PC-9 (cell line): ENCODE data around the gene GNG8. TPM values are rescaled to one million over a fixed set of nuclear protein-coding genes. Genes with fewer than 3 reads are reported as not detected.

ENCODE experiments used
- BruUV-seq: library from RNA; stranded (reverse); fragments of 400-500 nt; replicated peaks from 2 replicates; lab custom pipeline; 2021; lab: Mats Ljungman, UMichigan
- CTCF ChIA-PET: fragments of 300-600 bp; sonication (Branson Sonifier 250); formaldehyde crosslinking; loops from one replicate; lab custom pipeline; 2022; ENCODE audit warnings: antibody characterized with exemption; lab: Charles Lee
- POLR2A ChIA-PET: fragments of 300-600 bp; sonication (Branson Sonifier 250); formaldehyde crosslinking; loops from one replicate; lab custom pipeline; 2022; ENCODE audit warnings: antibody characterized with exemption; ENCODE audit not compliant: unreplicated experiment; lab: Charles Lee
- DNase-seq, 2 experiments: peaks; one replicate each; pipeline versions ENCODE4 v3.0.0 to v3.0.0-alpha.2; 2015 to 2022; ENCODE audit warnings: mixed read lengths in 1 of 2
- H2AFZ ChIP-seq: fragments of 200-600 bp; sonication (generic); 2 replicates; pipeline ENCODE4 v1.8.1; 2017; ENCODE audit warnings: antibody characterized with exemption
- H3F3A ChIP-seq: fragments of 200-600 bp; sonication (generic); 2 replicates; pipeline ENCODE4 v1.8.1; 2017; ENCODE audit warnings: antibody characterized with exemption, mild to moderate bottlenecking, low read depth; ENCODE audit not compliant: insufficient read depth
- H3K27ac ChIP-seq: fragments of 200-600 bp; sonication (generic); 2 replicates; pipeline ENCODE4 v1.6.1; 2016; ENCODE audit warnings: mixed run types
- H3K27me3 ChIP-seq: fragments of 200-600 bp; sonication (generic); 2 replicates; pipeline ENCODE4 v1.6.1; 2016; ENCODE audit warnings: low read depth, mixed run types; ENCODE audit not compliant: insufficient read depth
- H3K36me3 ChIP-seq: fragments of 200-600 bp; sonication (generic); 2 replicates; pipeline ENCODE4 v1.6.1; 2016; ENCODE audit warnings: low read depth, mixed run types
- H3K4me1 ChIP-seq: fragments of 200-600 bp; sonication (generic); replicated peaks from 2 replicates; pipeline ENCODE4 v1.6.1; 2016; ENCODE audit warnings: mixed run types; ENCODE audit not compliant: insufficient read depth
- H3K4me2 ChIP-seq: fragments of 200-600 bp; sonication (generic); 2 replicates; pipeline ENCODE4 v1.6.1; 2017; ENCODE audit warnings: mixed run types
- H3K4me3 ChIP-seq: fragments of 200-600 bp; sonication (generic); 2 replicates; pipeline ENCODE4 v1.6.1; 2016; ENCODE audit warnings: mixed run types
- H3K79me2 ChIP-seq: fragments of 200-600 bp; sonication (generic); 2 replicates; pipeline ENCODE4 v1.6.1; 2017; ENCODE audit warnings: low read depth, mixed run types
- H3K9me2 ChIP-seq: fragments of 200-600 bp; sonication (generic); 2 replicates; pipeline ENCODE4 v1.8.1; 2017; ENCODE audit warnings: mild to moderate bottlenecking; ENCODE audit not compliant: insufficient read depth
- H3K9me3 ChIP-seq: fragments of 200-600 bp; sonication (generic); 2 replicates; pipeline ENCODE4 v1.8.1; 2016; ENCODE audit warnings: low read depth; ENCODE audit not compliant: insufficient read depth
- H4K20me1 ChIP-seq: fragments of 200-600 bp; sonication (generic); 2 replicates; pipeline ENCODE4 v1.8.1; 2017; ENCODE audit not compliant: insufficient read depth
- CTCF ChIP-seq: fragments of 200-600 bp; sonication (generic); conservative IDR thresholded peaks from 2 replicates; pipeline ENCODE4 v1.6.1; 2017; ENCODE audit warnings: mixed run types, antibody characterized with exemption, mild to moderate bottlenecking, moderate library complexity
- EZH2 ChIP-seq: fragments of 200-600 bp; sonication (generic); IDR thresholded peaks from 2 replicates; pipeline ENCODE4 v1.8.0; 2017; ENCODE audit warnings: antibody characterized with exemption, low read depth
- intact Hi-C: fragments of 100-400 bp; cut with micrococcal nuclease; formaldehyde crosslinking; loops from one replicate; pipeline ENCODE4 v1.10.0; 2022; ENCODE audit not compliant: unreplicated experiment
- total RNA-seq: library from RNA; stranded (reverse); gene quantifications from 2 replicates; pipeline ENCODE4 v1.2.3, GENCODE V29; 2021

GNG8 gene
- total RNA-seq, 1 experiment from 2014 or later: not detected

- Histone ChIP-seq H3K79me2 (no peaks in the 10 kb centered on the region), H3K9me3 (no peaks in the 10 kb centered on the region), H3K27me3 (peaks cover 31% of the 10 kb centered on the region), H3K4me2 (no peak overlapping the region), H3K9me2 (no peaks in the 10 kb centered on the region), H4K20me1 (no peaks in the 10 kb centered on the region; the same call in 1 of the 2 replicates), H3K27ac (no peak overlapping the region), H3K36me3 (no peaks in the 10 kb centered on the region), H3K4me3 (no peak overlapping the region), H2AFZ (no peak overlapping the region), H3F3A (peaks cover 5% of the 10 kb centered on the region), H3K4me1 (peaks cover 9% of the 10 kb centered on the region)
- TF ChIP-seq CTCF: no peak
- BruUV-seq: no TSS peak
- no peak for DNase-seq
- intact Hi-C loops: no loop called here
- CTCF ChIA-PET: no interaction called here
- POLR2A ChIA-PET: no interaction called here
Measured at GRCh38 chr19:46656541-46656940, 20.5 kb upstream of the GNG8 start.

- H3K27me3 ChIP-seq: peaks cover 20% of the 10 kb centered on the region
Measured at GRCh38 chr19:46654621-46655152, 18.7 kb upstream of the GNG8 start.

GRCh38 chr19:46650445-46650844, 14.4 kb upstream of the GNG8 start:
- Histone ChIP-seq H3F3A (no peaks in the 10 kb centered on the region), H2AFZ (no peak overlapping the region), H3K27ac (no peak overlapping the region), H3K4me2 (no peak overlapping the region), H3K36me3 (no peaks in the 10 kb centered on the region), H3K9me2 (no peaks in the 10 kb centered on the region), H4K20me1 (no peaks in the 10 kb centered on the region), H3K9me3 (0 out of 2 replicates have a peak, but pooled peaks cover 5% of the 10 kb centered on the region), H3K79me2 (no peaks in the 10 kb centered on the region), H3K4me1 (no peaks in the 10 kb centered on the region), H3K27me3 (no peaks in the 10 kb centered on the region), H3K4me3 (no peak overlapping the region)
- DNase-seq: no peak
- TF ChIP-seq EZH2: no peak
- TF ChIP-seq CTCF: no peak
- CTCF ChIA-PET: no interaction called here
- intact Hi-C loops: no loop called here
- POLR2A ChIA-PET: no interaction called here
- no TSS peak for BruUV-seq

More at GRCh38 chr19:46654621-46655152, 18.7 kb upstream of the GNG8 start:
- Histone ChIP-seq H3K36me3 (no peaks in the 10 kb centered on the region), H3F3A (0 out of 2 replicates have a peak, but pooled peaks cover 4% of the 10 kb centered on the region), H3K9me2 (no peaks in the 10 kb centered on the region), H4K20me1 (no peaks in the 10 kb centered on the region), H3K27ac (no peak overlapping the region), H3K79me2 (no peaks in the 10 kb centered on the region), H3K9me3 (no peaks in the 10 kb centered on the region), H3K4me3 (no peak overlapping the region), H3K4me1 (0 out of 2 replicates have a peak, but pooled peaks cover 5% of the 10 kb centered on the region), H3K4me2 (no peak overlapping the region), H2AFZ (no peak overlapping the region)
- intact Hi-C loops: no loop called here
- TF ChIP-seq CTCF (no peak), EZH2 (no peak)
- POLR2A ChIA-PET: no interaction called here
- CTCF ChIA-PET: interaction anchor here (0.6 kb wide), 1 partner anchor 105 kb away, joined by 4 read pairs; no protein-coding TSS in a partner anchor
- no peak for DNase-seq
- no TSS peak for BruUV-seq
